ENCODE data around the gene MLC1. TPM values are rescaled to one million over a fixed set of nuclear protein-coding genes. Genes with fewer than 3 reads are reported as not detected.

Gene MLC1
- total and polyA plus RNA-seq, 8 donors = 0.04 to 0.16 (median 0.04) TPM; not detected in 4

- Histone ChIP-seq H3K9me3 (no peaks in the 10 kb centered on the region), H3K36me3 (no peaks in the 10 kb centered on the region), H3K4me1 (no peaks in the 10 kb centered on the region), H3K4me3 (peak overlapping the region in 1 of 4 donors; percentile 17), H3K27me3 (peaks cover 0 to 17% (median 4%) of the 10 kb centered on the region in 4 donors), H3K27ac (no peak overlapping the region)
- WGBS, 2 donors = 3 to 5% methylated on average over 72 to 91 of the region's 91 CpGs
- FAIRE-seq = no peak
- peak in 2 of 6 donors; percentile 57 to 64 for DNase-seq
- no peak for TF ChIP-seq CTCF (IDR thresholded peaks at IDR 0.05)
- intact Hi-C loops (cut with DNase I) = no loop called here
- peak in 2 of 4 donors; percentile 28 to 37 for ATAC-seq
Measured at GRCh38 chr22:50014655-50015401, 70.4 kb downstream of the MLC1 start.

GRCh38 chr22:50014053-50014501, 71.1 kb downstream of the MLC1 start:
- H3K9me3 ChIP-seq = no peaks in the 10 kb centered on the region
- no peak overlapping the region for H3K4me3 ChIP-seq
- no peaks in the 10 kb centered on the region for H3K4me1 ChIP-seq
- 50 to 56% methylated on average over 16 of the region's 16 CpGs for WGBS, 2 donors
- H3K27ac ChIP-seq = no peak overlapping the region
- no peaks in the 10 kb centered on the region for H3K36me3 ChIP-seq
- no peak for TF ChIP-seq CTCF (IDR thresholded peaks at IDR 0.05)
- DNase-seq (peak in 1 of 6 donors; percentile 59), ATAC-seq (no peak), FAIRE-seq (no peak)
- H3K27me3 ChIP-seq = peaks cover 0 to 17% (median 4%) of the 10 kb centered on the region in 4 donors
- intact Hi-C loops (cut with DNase I) = no loop called here

- DNase-seq (peak in 1 of 6 donors; percentile 57), FAIRE-seq (no peak), ATAC-seq (no peak)
- no peaks in the 10 kb centered on the region for H3K36me3 ChIP-seq
- WGBS, 2 donors = 62 to 64% methylated on average over 29 of the region's 29 CpGs
- H3K4me3 ChIP-seq = no peak within 1 kb of the TSS
- H3K27me3 ChIP-seq = peaks cover 0 to 17% (median 4%) of the 10 kb centered on the region in 4 donors
- H3K9me3 ChIP-seq = no peaks in the 10 kb centered on the region
- no peak for TF ChIP-seq CTCF (IDR thresholded peaks at IDR 0.05)
- intact Hi-C loops (cut with DNase I) = no loop called here
- no peaks in the 10 kb centered on the region for H3K4me1 ChIP-seq
- no peak within 1 kb of the TSS for H3K27ac ChIP-seq
Measured at GRCh38 chr22:50012211-50013181, 72.7 kb downstream of the MLC1 start, which contains the start of gene IL17REL. Gene IL17REL (minus strand): TSS chr22:50012765. CDS start chr22:50012646, 119 bp downstream.

- no peak for ATAC-seq
- Histone ChIP-seq H3K9me3 (no peaks in the 10 kb centered on the region), H3K27ac (no peak overlapping the region), H3K4me1 (no peaks in the 10 kb centered on the region), H3K4me3 (no peak overlapping the region), H3K36me3 (no peaks in the 10 kb centered on the region), H3K27me3 (peaks cover 0 to 17% (median 4%) of the 10 kb centered on the region in 4 donors)
- FAIRE-seq = no peak
- 48 to 49% methylated on average over 18 of the region's 18 CpGs for WGBS, 2 donors
- peak in 2 of 6 donors; percentile 8 to 47 for DNase-seq
- intact Hi-C loops (cut with DNase I) = no loop called here
- no peak for TF ChIP-seq CTCF (IDR thresholded peaks at IDR 0.05)
Measured at GRCh38 chr22:50011447-50012210, 73.6 kb downstream of the MLC1 start.
